ENCODE data around the gene IBTK.
A peak's percentile ranks its signal among the peaks of the same experiment; 100 is the strongest.

The IBTK gene

GRCh38 chr6:82249381-82250253, 2.1 kb upstream of the IBTK start:
- TF ChIP-seq CTCF (IDR thresholded peaks at IDR 0.05): no peak
- DNase-seq: no peak
- no peaks in the 10 kb centered on the region for H3K9me3 ChIP-seq
- intact Hi-C loops (cut with DNase I; ENCODE audit: low total_unique reads): loop anchor here (5.0 kb wide), 1 partner anchor 687 kb away; no protein-coding TSS in a partner anchor
- no peak overlapping the region for H3K4me3 ChIP-seq
- peaks cover 0 to 31% (median 12%) of the 10 kb centered on the region in 4 donors for H3K4me1 ChIP-seq
- H3K27me3 ChIP-seq: no peaks in the 10 kb centered on the region
- no peak overlapping the region for H3K27ac ChIP-seq
- no peaks in the 10 kb centered on the region for H3K36me3 ChIP-seq

- intact Hi-C loops (cut with DNase I; ENCODE audit: low total_unique reads): loop anchor here (5.0 kb wide), 1 partner anchor 686 kb away; no protein-coding TSS in a partner anchor
- DNase-seq: no peak
- Histone ChIP-seq H3K27ac (peak overlapping the region; percentile 90 to 92), H3K27me3 (no peaks in the 10 kb centered on the region), H3K4me1 (peaks cover 0 to 41% (median 15%) of the 10 kb centered on the region in 4 donors), H3K4me3 (peak overlapping the region; percentile 88 to 94), H3K36me3 (no peaks in the 10 kb centered on the region), H3K9me3 (no peaks in the 10 kb centered on the region)
- no peak for TF ChIP-seq CTCF (IDR thresholded peaks at IDR 0.05)
Observed at GRCh38 chr6:82248273-82248735, 760 bp upstream of the IBTK start.

GRCh38 chr6:82246802-82247504, 591 bp downstream of the IBTK start:
- no peaks in the 10 kb centered on the region for H3K36me3 ChIP-seq
- intact Hi-C loops (cut with DNase I; ENCODE audit: low total_unique reads): loop anchor here (5.0 kb wide), 1 partner anchor 685 kb away; no protein-coding TSS in a partner anchor
- peaks cover 0 to 41% (median 15%) of the 10 kb centered on the region in 4 donors for H3K4me1 ChIP-seq
- no peaks in the 10 kb centered on the region for H3K9me3 ChIP-seq
- peak overlapping the region; percentile 90 to 92 for H3K27ac ChIP-seq
- DNase-seq: peak in 1 of 2 donors; percentile 58
- H3K4me3 ChIP-seq: peak overlapping the region; percentile 88 to 94
- TF ChIP-seq CTCF (IDR thresholded peaks at IDR 0.05): no peak
- no peaks in the 10 kb centered on the region for H3K27me3 ChIP-seq

GRCh38 chr6:82246370-82246769, 1.2 kb downstream of the IBTK start:
- Histone ChIP-seq H3K9me3 (no peaks in the 10 kb centered on the region), H3K4me1 (peaks cover 0 to 41% (median 15%) of the 10 kb centered on the region in 4 donors), H3K36me3 (no peaks in the 10 kb centered on the region), H3K4me3 (peak overlapping the region; percentile 88 to 94), H3K27me3 (no peaks in the 10 kb centered on the region), H3K27ac (peak overlapping the region; percentile 90 to 92)
- no peak for TF ChIP-seq CTCF (IDR thresholded peaks at IDR 0.05)
- intact Hi-C loops (cut with DNase I; ENCODE audit: low total_unique reads): loop anchor here (5.0 kb wide), 1 partner anchor 684 kb away; no protein-coding TSS in a partner anchor
- no peak for DNase-seq

GRCh38 chr6:82245376-82245775, 2.2 kb downstream of the IBTK start:
- Histone ChIP-seq H3K4me1 (peaks cover 0 to 47% (median 16%) of the 10 kb centered on the region in 4 donors), H3K36me3 (no peaks in the 10 kb centered on the region), H3K27me3 (no peaks in the 10 kb centered on the region), H3K4me3 (no peak overlapping the region), H3K9me3 (no peaks in the 10 kb centered on the region), H3K27ac (no peak overlapping the region)
- DNase-seq: no peak
- intact Hi-C loops (cut with DNase I; ENCODE audit: low total_unique reads): loop anchor here (5.0 kb wide), 1 partner anchor 683 kb away; no protein-coding TSS in a partner anchor
- TF ChIP-seq CTCF (IDR thresholded peaks at IDR 0.05): no peak

Measured in tibial artery (tissue), 4 donors.